ENCODE results near the gene ERBB3. TPM values are rescaled to one million over a fixed set of nuclear protein-coding genes. Genes with fewer than 3 reads are reported as not detected.

Gene ERBB3
- total and polyA plus RNA-seq, 8 donors: 29.5 to 106 (median 50.3) TPM

DNA sequence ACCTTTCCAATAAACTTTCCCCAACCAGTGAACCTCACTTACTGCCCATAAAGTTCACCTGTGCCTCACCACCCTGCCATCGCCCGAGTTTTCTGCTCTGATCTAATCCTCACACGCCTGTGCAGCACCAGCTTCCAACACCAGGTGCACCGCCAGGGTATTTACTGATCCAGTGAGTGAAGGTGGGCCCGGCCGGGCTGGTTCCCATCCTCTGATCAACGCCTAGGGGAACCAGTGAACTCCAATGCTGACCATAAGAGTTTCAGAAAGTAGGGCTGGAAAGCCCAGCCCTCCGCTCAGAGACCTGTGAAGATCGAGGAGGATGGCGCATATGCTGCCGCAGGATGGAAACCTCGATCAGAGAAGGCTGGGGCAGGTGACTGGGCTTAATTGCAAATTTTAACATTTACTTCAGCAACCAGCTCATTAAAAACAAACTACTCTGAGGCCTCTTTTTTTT, 71.7 kb downstream of the ERBB3 start:
- intact Hi-C loops (cut with DNase I): no loop called here
- H3K4me3 ChIP-seq: peak overlapping the region; percentile 15 to 59 (median 55)
- TF ChIP-seq, protein P1, sequence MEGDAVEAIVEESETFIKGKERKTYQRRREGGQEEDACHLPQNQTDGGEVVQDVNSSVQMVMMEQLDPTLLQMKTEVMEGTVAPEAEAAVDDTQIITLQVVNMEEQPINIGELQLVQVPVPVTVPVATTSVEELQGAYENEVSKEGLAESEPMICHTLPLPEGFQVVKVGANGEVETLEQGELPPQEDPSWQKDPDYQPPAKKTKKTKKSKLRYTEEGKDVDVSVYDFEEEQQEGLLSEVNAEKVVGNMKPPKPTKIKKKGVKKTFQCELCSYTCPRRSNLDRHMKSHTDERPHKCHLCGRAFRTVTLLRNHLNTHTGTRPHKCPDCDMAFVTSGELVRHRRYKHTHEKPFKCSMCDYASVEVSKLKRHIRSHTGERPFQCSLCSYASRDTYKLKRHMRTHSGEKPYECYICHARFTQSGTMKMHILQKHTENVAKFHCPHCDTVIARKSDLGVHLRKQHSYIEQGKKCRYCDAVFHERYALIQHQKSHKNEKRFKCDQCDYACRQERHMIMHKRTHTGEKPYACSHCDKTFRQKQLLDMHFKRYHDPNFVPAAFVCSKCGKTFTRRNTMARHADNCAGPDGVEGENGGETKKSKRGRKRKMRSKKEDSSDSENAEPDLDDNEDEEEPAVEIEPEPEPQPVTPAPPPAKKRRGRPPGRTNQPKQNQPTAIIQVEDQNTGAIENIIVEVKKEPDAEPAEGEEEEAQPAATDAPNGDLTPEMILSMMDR (IDR thresholded peaks at IDR 0.05): peak in 3 of 4 donors; percentile 20 to 48 (median 22)
- H3K9me3 ChIP-seq: no peaks in the 10 kb centered on the region
- DNase-seq: peak; percentile 47 to 82 (median 67)
- H3K27me3 ChIP-seq: no peaks in the 10 kb centered on the region
- FAIRE-seq: no peak
- peak; percentile 64 to 81 (median 68) for ATAC-seq
- peaks cover 5 to 18% (median 13%) of the 10 kb centered on the region in 3 donors for H3K4me1 ChIP-seq
- no peaks in the 10 kb centered on the region for H3K36me3 ChIP-seq
- peak overlapping the region; percentile 80 to 96 (median 88) for H3K27ac ChIP-seq
- WGBS, 2 donors: 2 to 4% methylated on average over 12 of the region's 12 CpGs

DNA sequence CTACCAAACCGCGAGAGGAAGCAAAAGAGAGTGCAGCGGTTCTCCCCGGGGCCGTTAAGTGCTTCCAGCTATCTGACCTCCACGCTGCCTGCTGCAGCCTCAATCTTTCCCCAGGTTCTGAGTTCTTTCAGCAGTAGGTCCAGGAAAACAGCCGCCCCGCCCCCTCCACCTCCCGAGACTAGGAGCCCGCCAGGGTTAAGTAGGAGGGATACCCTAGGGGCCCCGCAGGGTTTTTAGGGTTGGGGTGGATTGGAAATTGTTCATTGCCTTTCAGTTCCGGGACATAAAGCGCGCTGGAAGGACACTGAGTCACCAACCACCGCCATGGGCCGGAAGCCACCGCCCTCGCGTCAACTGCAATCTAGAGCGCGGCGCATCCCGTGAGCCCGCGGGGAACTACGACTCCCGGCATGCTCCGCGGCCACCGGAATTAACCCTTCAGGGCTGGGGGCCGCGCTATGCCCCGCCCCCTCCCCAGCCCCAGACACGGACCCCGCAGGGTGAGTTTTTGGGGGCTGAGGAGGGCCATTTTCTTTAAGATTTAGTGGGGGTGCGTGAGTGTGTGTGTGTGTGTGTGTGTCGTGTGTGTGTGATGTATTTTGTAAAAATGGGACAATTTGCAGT, 72.3 kb downstream of the ERBB3 start, which contains the start of gene MYL6B:
MYL6B (plus strand) TSS at position 456 of the 624 bp plus-strand sequence. CDS start 1,332 bp downstream, outside the sequence.
- Histone ChIP-seq H3K36me3 (no peaks in the 10 kb centered on the region), H3K27ac (peak within 1 kb of the TSS; percentile 80 to 96 (median 88)), H3K4me1 (peaks cover 5 to 15% (median 8%) of the 10 kb centered on the region in 3 donors), H3K4me3 (peak within 1 kb of the TSS; percentile 15 to 59 (median 55)), H3K27me3 (no peaks in the 10 kb centered on the region), H3K9me3 (no peaks in the 10 kb centered on the region)
- TF ChIP-seq, protein P1 (IDR thresholded peaks at IDR 0.05): no peak
- peak; percentile 91 to 97 (median 97) for ATAC-seq
- FAIRE-seq: no peak
- peak; percentile 88 to 96 (median 92) for DNase-seq
- intact Hi-C loops (cut with DNase I): no loop called here
- WGBS, 2 donors: 0% methylated on average over 37 of the region's 37 CpGs

Other genes with a start within 250 kb of the ERBB3 start
- 1 to 10 TPM in 4 of 6 donors, under 1 TPM in 2; 0.63 to 6.8 (median 1.8) TPM for gene MMP19, start 237.2 kb upstream of the ERBB3 start, total RNA-seq
- gene MMP19, start 237.2 kb upstream of the ERBB3 start, polyA plus RNA-seq: 1 to 10 TPM; 4.3 to 7.5 TPM
- 10 to 100 TPM; 10.8 to 14.9 (median 13.0) TPM for gene PYM1, start 152.3 kb upstream of the ERBB3 start, total RNA-seq
- 10 to 100 TPM; 24.4 to 32.9 TPM for gene PYM1, start 152.3 kb upstream of the ERBB3 start, polyA plus RNA-seq
- gene DGKA, start 149.0 kb upstream of the ERBB3 start, total RNA-seq: 10 to 100 TPM; 15.5 to 34.9 (median 22.8) TPM
- gene DGKA, start 149.0 kb upstream of the ERBB3 start, polyA plus RNA-seq: 10 to 100 TPM; 40.2 to 53.9 TPM
- 1 to 10 TPM; 1.2 to 2.4 (median 2.1) TPM for gene PMEL, start 114.1 kb upstream of the ERBB3 start, total RNA-seq
- 1 to 10 TPM; 2.6 to 3.5 TPM for gene PMEL, start 114.1 kb upstream of the ERBB3 start, polyA plus RNA-seq
- 10 to 100 TPM in 2 of 6 donors, 1 to 10 TPM in 4; 6.6 to 13.3 (median 9.7) TPM for gene CDK2, start 113.3 kb upstream of the ERBB3 start, total RNA-seq
- gene CDK2, start 113.3 kb upstream of the ERBB3 start, polyA plus RNA-seq: 10 to 100 TPM in 1 of 2 donors, 1 to 10 TPM in 1; 5.7 to 19.8 TPM
- 10 to 100 TPM; 25.8 to 76.8 (median 37.6) TPM for gene RAB5B, start 106.1 kb upstream of the ERBB3 start, total RNA-seq
- gene RAB5B, start 106.1 kb upstream of the ERBB3 start, polyA plus RNA-seq: 10 to 100 TPM; 19.8 to 37.1 TPM
- gene SUOX, start 82.9 kb upstream of the ERBB3 start, total RNA-seq: 10 to 100 TPM in 3 of 6 donors, 1 to 10 TPM in 3; 6.0 to 17.4 (median 9.2) TPM
- gene SUOX, start 82.9 kb upstream of the ERBB3 start, polyA plus RNA-seq: 10 to 100 TPM; 15.4 to 20.4 TPM
- gene IKZF4, start 59.1 kb upstream of the ERBB3 start, total RNA-seq: 1 to 10 TPM; 2.4 to 5.0 (median 3.1) TPM
- gene IKZF4, start 59.1 kb upstream of the ERBB3 start, polyA plus RNA-seq: 1 to 10 TPM; 1.8 to 3.7 TPM
- gene RPS26, start 38.2 kb upstream of the ERBB3 start, total RNA-seq: 10 to 100 TPM; 13.8 to 37.2 (median 27.5) TPM
- gene RPS26, start 38.2 kb upstream of the ERBB3 start, polyA plus RNA-seq: 100 to 1,000 TPM; 438 to 593 TPM
- 10 to 100 TPM; 30.1 to 59.8 (median 42.7) TPM for gene PA2G4, start 24.4 kb downstream of the ERBB3 start, total RNA-seq
- 10 to 100 TPM; 38.2 to 43.5 TPM for gene PA2G4, start 24.4 kb downstream of the ERBB3 start, polyA plus RNA-seq
- 1,000 to 10,000 TPM; 2,275 to 3,960 (median 2,741) TPM for gene RPL41, start 36.5 kb downstream of the ERBB3 start, total RNA-seq
- gene RPL41, start 36.5 kb downstream of the ERBB3 start, polyA plus RNA-seq: 1,000 to 10,000 TPM; 1,821 to 3,381 TPM
- gene ZC3H10, start 38.1 kb downstream of the ERBB3 start, total RNA-seq: 1 to 10 TPM; 2.6 to 4.1 (median 3.2) TPM
- 1 to 10 TPM; 1.9 to 3.0 TPM for gene ZC3H10, start 38.1 kb downstream of the ERBB3 start, polyA plus RNA-seq
- gene ESYT1, start 48.1 kb downstream of the ERBB3 start, total RNA-seq: 10 to 100 TPM; 42.8 to 55.1 (median 46.5) TPM
- gene ESYT1, start 48.1 kb downstream of the ERBB3 start, polyA plus RNA-seq: 10 to 100 TPM; 22.5 to 40.2 TPM
- gene MYL6B, start 72.4 kb downstream of the ERBB3 start, total RNA-seq: 10 to 100 TPM in 5 of 6 donors, 1 to 10 TPM in 1; 6.7 to 18.2 (median 14.7) TPM
- gene MYL6B, start 72.4 kb downstream of the ERBB3 start, polyA plus RNA-seq: 10 to 100 TPM; 39.3 to 65.9 TPM
- 100 to 1,000 TPM; 270 to 669 (median 431) TPM for gene MYL6, start 78.2 kb downstream of the ERBB3 start, total RNA-seq
- gene MYL6, start 78.2 kb downstream of the ERBB3 start, polyA plus RNA-seq: 1,000 to 10,000 TPM in 1 of 2 donors, 100 to 1,000 TPM in 1; 887 to 1,217 TPM
- 10 to 100 TPM; 26.3 to 64.5 (median 38.2) TPM for gene SMARCC2, start 109.3 kb downstream of the ERBB3 start, total RNA-seq
- gene SMARCC2, start 109.3 kb downstream of the ERBB3 start, polyA plus RNA-seq: 10 to 100 TPM; 33.1 to 42.2 TPM
- gene RNF41, start 141.8 kb downstream of the ERBB3 start, total RNA-seq: 10 to 100 TPM; 11.6 to 21.9 (median 16.7) TPM
- gene RNF41, start 141.8 kb downstream of the ERBB3 start, polyA plus RNA-seq: 10 to 100 TPM in 1 of 2 donors, 1 to 10 TPM in 1; 6.8 to 16.2 TPM
- gene NABP2, start 144.2 kb downstream of the ERBB3 start, total RNA-seq: 10 to 100 TPM; 14.3 to 23.6 (median 18.3) TPM
- 10 to 100 TPM; 14.1 to 17.9 TPM for gene NABP2, start 144.2 kb downstream of the ERBB3 start, polyA plus RNA-seq
- gene SLC39A5, start 149.9 kb downstream of the ERBB3 start, total RNA-seq: 100 to 1,000 TPM; 108 to 289 (median 226) TPM
- gene SLC39A5, start 149.9 kb downstream of the ERBB3 start, polyA plus RNA-seq: 100 to 1,000 TPM; 307 to 615 TPM
- 10 to 100 TPM; 12.1 to 25.1 (median 17.9) TPM for gene ANKRD52, start 178.2 kb downstream of the ERBB3 start, total RNA-seq
- 10 to 100 TPM in 1 of 2 donors, 1 to 10 TPM in 1; 8.0 to 12.2 TPM for gene ANKRD52, start 178.2 kb downstream of the ERBB3 start, polyA plus RNA-seq
- gene COQ10A, start 186.8 kb downstream of the ERBB3 start, total RNA-seq: 10 to 100 TPM in 4 of 6 donors, 1 to 10 TPM in 2; 8.0 to 12.9 (median 11.1) TPM
- gene COQ10A, start 186.8 kb downstream of the ERBB3 start, polyA plus RNA-seq: 10 to 100 TPM; 23.8 to 36.4 TPM
- gene CS, start 220.2 kb downstream of the ERBB3 start, total RNA-seq: 100 to 1,000 TPM in 2 of 6 donors, 10 to 100 TPM in 4; 80.0 to 120 (median 97.2) TPM
- gene CS, start 220.2 kb downstream of the ERBB3 start, polyA plus RNA-seq: 10 to 100 TPM; 32.0 to 45.4 TPM
- 10 to 100 TPM; 45.3 to 94.2 (median 66.3) TPM for gene CNPY2, start 235.8 kb downstream of the ERBB3 start, total RNA-seq
- gene CNPY2, start 235.8 kb downstream of the ERBB3 start, polyA plus RNA-seq: 100 to 1,000 TPM; 109 to 141 TPM